ENCODE measurements around the gene NRDC. TPM values are rescaled to one million over a fixed set of nuclear protein-coding genes. Genes with fewer than 3 reads are reported as not detected.

Gene NRDC
- polyA plus RNA-seq, 2 of the 4 experiments (the other 2 are of a cell fraction), result 129 to 162 TPM

DNA sequence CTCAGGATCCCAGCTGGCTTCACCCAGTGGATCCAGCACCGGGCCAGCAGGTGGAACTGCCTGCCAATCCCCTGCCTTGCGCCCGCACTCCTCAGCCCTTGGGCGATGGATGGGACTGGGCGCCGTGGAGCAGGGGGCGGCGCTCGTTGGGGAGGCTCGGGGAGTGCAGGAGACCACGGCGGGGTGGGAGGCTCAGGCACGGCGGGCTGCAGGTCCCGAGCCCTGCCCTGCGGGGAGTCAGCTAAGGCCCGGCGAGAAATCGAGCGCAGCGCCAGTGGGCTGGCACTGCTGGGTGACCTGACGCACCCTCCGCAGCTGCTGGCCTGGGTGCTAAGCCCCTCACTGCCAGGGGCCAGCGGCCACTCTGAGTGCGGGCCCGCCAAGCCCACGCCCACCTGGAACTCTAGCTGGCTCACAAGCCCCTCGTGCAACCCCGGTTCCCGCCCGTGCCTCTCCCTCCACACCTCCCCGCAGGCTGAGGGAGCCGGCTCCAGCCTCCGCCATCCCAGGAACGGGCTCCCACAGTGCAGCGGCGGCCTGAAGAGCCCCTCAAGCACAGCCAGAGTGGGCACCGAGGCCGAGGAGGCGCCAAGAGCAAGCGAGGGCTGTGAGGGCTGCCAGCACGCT lies 31.1 kb downstream of the NRDC start:
- Histone ChIP-seq H3K4me3 (no peak overlapping the region), H3K4me1 (0 out of 3 replicates have a peak, but pooled peaks cover 2% of the 10 kb centered on the region), H3K4me2 (no peak overlapping the region), H3K27ac (no peak overlapping the region), H3K9me3 (no peaks in the 10 kb centered on the region)
- POLR2A ChIA-PET, result no interaction called here
- DNase-seq (ENCODE audit: low read depth in 1 of 2, low spot score in 1 of 2) (no peak), FAIRE-seq (no peak), ATAC-seq (no peak)
- 93% methylated on average over 20 of the region's 42 CpGs for WGBS (ENCODE audit: missing lambda C conversion rate)
- TF ChIP-seq CHD4 (IDR thresholded peaks at IDR 0.05; ENCODE audit: borderline replicate concordance), result no peak
- CTCF ChIA-PET, result no interaction called here

DNA sequence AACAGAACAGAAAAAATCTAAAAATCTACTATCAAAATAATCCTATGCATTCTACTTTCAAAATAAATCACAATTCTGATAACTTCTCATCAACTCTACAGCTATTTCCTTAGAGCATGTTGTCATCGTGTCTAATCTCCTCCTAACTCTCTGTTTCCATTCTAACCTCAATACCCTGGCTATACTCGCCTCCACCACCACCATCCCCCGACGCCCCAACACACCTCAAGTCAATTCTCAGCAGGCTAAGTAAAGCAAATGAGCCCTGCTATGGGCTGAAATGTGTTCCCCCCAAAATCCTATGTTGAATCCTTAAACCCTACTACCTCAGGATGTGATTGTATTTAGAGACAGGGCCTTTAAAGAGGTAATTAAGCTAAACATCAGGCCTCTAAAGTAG lies 34.6 kb downstream of the NRDC start:
- TF ChIP-seq HOXB13 (CRISPR knock-in tag; IDR thresholded peaks at IDR 0.05; ENCODE audit: low read depth), result no peak
- no peak for TF ChIP-seq HDAC2 (IDR thresholded peaks at IDR 0.05)
- no peak for TF ChIP-seq CBX2 (IDR thresholded peaks at IDR 0.05; ENCODE audit: borderline replicate concordance, low read depth)
- TF ChIP-seq, protein P1, sequence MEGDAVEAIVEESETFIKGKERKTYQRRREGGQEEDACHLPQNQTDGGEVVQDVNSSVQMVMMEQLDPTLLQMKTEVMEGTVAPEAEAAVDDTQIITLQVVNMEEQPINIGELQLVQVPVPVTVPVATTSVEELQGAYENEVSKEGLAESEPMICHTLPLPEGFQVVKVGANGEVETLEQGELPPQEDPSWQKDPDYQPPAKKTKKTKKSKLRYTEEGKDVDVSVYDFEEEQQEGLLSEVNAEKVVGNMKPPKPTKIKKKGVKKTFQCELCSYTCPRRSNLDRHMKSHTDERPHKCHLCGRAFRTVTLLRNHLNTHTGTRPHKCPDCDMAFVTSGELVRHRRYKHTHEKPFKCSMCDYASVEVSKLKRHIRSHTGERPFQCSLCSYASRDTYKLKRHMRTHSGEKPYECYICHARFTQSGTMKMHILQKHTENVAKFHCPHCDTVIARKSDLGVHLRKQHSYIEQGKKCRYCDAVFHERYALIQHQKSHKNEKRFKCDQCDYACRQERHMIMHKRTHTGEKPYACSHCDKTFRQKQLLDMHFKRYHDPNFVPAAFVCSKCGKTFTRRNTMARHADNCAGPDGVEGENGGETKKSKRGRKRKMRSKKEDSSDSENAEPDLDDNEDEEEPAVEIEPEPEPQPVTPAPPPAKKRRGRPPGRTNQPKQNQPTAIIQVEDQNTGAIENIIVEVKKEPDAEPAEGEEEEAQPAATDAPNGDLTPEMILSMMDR (IDR thresholded peaks at IDR 0.05), result no peak
- no peak for TF ChIP-seq ZC3H11A (IDR thresholded peaks at IDR 0.05)
- TF ChIP-seq CHD2 (IDR thresholded peaks at IDR 0.05; ENCODE audit: low read length, partially characterized antibody), result no peak
- TF ChIP-seq NPAS2 (CRISPR knock-in tag; IDR thresholded peaks at IDR 0.05; ENCODE audit: borderline replicate concordance), result no peak
- no peak for TF ChIP-seq HOXA7 (CRISPR knock-in tag; IDR thresholded peaks at IDR 0.05)
- TF ChIP-seq, protein P2, sequence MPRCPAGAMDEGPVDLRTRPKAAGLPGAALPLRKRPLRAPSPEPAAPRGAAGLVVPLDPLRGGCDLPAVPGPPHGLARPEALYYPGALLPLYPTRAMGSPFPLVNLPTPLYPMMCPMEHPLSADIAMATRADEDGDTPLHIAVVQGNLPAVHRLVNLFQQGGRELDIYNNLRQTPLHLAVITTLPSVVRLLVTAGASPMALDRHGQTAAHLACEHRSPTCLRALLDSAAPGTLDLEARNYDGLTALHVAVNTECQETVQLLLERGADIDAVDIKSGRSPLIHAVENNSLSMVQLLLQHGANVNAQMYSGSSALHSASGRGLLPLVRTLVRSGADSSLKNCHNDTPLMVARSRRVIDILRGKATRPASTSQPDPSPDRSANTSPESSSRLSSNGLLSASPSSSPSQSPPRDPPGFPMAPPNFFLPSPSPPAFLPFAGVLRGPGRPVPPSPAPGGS (IDR thresholded peaks at IDR 0.05), result no peak
- TF ChIP-seq CEBPB (IDR thresholded peaks at IDR 0.05), result no peak
- no peak for TF ChIP-seq POLR2AphosphoS2 (conservative IDR thresholded peaks at IDR 0.05; ENCODE audit: low read length)
- TF ChIP-seq CHD4 (IDR thresholded peaks at IDR 0.05; ENCODE audit: borderline replicate concordance), result no peak
- TF ChIP-seq ESRRA (IDR thresholded peaks at IDR 0.05; ENCODE audit: borderline replicate concordance, low read length), result no peak
- TF ChIP-seq, protein P3, sequence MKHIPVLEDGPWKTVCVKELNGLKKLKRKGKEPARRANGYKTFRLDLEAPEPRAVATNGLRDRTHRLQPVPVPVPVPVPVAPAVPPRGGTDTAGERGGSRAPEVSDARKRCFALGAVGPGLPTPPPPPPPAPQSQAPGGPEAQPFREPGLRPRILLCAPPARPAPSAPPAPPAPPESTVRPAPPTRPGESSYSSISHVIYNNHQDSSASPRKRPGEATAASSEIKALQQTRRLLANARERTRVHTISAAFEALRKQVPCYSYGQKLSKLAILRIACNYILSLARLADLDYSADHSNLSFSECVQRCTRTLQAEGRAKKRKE (CRISPR knock-in tag; IDR thresholded peaks at IDR 0.05; ENCODE audit: low read depth), result no peak
- no peak for TF ChIP-seq HEYL (CRISPR knock-in tag; IDR thresholded peaks at IDR 0.05)
- no peak for TF ChIP-seq EP300 (IDR thresholded peaks at IDR 0.05)
- TF ChIP-seq JUN (IDR thresholded peaks at IDR 0.05), result no peak
- FAIRE-seq, result no peak
- POLR2A ChIA-PET, result no interaction called here
- no peak for DNase-seq (ENCODE audit: low read depth in 1 of 2, low spot score in 1 of 2)
- H3K4me2 ChIP-seq, result no peak overlapping the region
- H3K9me3 ChIP-seq, result no peaks in the 10 kb centered on the region
- H3K4me3 ChIP-seq, result no peak overlapping the region
- H3K4me1 ChIP-seq, result 0 out of 3 replicates have a peak, but pooled peaks cover 4% of the 10 kb centered on the region
- no peak for ATAC-seq
- no peak overlapping the region for H3K27ac ChIP-seq
- CTCF ChIA-PET, result interaction anchor here (0.9 kb wide), 1 partner anchor 15 kb away, joined by 3 read pairs; no protein-coding TSS in a partner anchor
- WGBS (ENCODE audit: missing lambda C conversion rate), result 72% methylated on average over 4 of the region's 4 CpGs

DNA sequence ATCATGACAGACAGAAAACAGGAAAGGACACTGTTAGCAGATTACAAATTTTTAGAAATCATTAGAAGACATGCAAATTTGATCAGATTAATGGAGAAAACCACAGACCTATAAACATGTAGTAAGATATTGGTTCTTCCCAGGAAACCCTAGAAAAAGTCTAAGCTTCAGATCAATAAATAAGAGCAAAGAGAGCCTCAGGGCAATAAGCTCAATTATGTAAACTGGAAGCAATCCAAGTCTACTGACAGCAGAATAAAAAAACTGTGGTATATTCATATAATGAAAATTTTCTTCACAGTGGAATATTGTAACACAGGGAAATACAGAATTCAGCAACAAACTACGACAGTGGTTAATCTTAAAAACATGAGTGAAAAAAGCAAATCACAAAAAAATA lies 36.3 kb downstream of the NRDC start:
- Histone ChIP-seq H3K27ac (no peak overlapping the region), H3K4me1 (0 out of 3 replicates have a peak, but pooled peaks cover 4% of the 10 kb centered on the region), H3K4me2 (no peak overlapping the region), H3K4me3 (no peak overlapping the region), H3K9me3 (no peaks in the 10 kb centered on the region)
- TF ChIP-seq CHD4 (IDR thresholded peaks at IDR 0.05; ENCODE audit: borderline replicate concordance) (no peak), BHLHE40 (IDR thresholded peaks at IDR 0.05; ENCODE audit: low read depth, low read length) (no peak), POLR2AphosphoS2 (conservative IDR thresholded peaks at IDR 0.05; ENCODE audit: low read length) (no peak), CEBPB (IDR thresholded peaks at IDR 0.05) (no peak), HEYL (CRISPR knock-in tag; IDR thresholded peaks at IDR 0.05) (no peak), KDM5A (IDR thresholded peaks at IDR 0.05) (no peak), NPAS2 (CRISPR knock-in tag; IDR thresholded peaks at IDR 0.05; ENCODE audit: borderline replicate concordance) (no peak), EHF (CRISPR knock-in tag; IDR thresholded peaks at IDR 0.05) (no peak)
- TF ChIP-seq, protein P4, sequence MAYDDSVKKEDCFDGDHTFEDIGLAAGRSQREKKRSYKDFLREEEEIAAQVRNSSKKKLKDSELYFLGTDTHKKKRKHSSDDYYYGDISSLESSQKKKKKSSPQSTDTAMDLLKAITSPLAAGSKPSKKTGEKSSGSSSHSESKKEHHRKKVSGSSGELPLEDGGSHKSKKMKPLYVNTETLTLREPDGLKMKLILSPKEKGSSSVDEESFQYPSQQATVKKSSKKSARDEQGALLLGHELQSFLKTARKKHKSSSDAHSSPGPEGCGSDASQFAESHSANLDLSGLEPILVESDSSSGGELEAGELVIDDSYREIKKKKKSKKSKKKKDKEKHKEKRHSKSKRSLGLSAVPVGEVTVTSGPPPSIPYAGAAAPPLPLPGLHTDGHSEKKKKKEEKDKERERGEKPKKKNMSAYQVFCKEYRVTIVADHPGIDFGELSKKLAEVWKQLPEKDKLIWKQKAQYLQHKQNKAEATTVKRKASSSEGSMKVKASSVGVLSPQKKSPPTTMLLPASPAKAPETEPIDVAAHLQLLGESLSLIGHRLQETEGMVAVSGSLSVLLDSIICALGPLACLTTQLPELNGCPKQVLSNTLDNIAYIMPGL (CRISPR knock-in tag; IDR thresholded peaks at IDR 0.05; ENCODE audit: borderline replicate concordance), result no peak
- ChIA-PET CTCF (no interaction called here), POLR2A (no interaction called here)
- no peak for ATAC-seq
- no peak for DNase-seq (ENCODE audit: low read depth in 1 of 2, low spot score in 1 of 2)
- no peak for FAIRE-seq
- 90% methylated on average over 1 of the region's 1 CpG for WGBS (ENCODE audit: missing lambda C conversion rate)

Measured in A549 (cell line).